CD4-positive, alpha-beta T cell (primary cell): Measurements from ENCODE around the gene SPIB. TPM values are rescaled to one million over a fixed set of nuclear protein-coding genes. Genes with fewer than 3 reads are reported as not detected.

ENCODE experiments used
- ATAC-seq: fragments of 200-7000 bp; cut with Tn5 transposase; one replicate; pipeline ENCODE4 v1.10.0; 2022; ENCODE audit warnings: mild to moderate bottlenecking; ENCODE audit not compliant: poor library complexity
- CTCF ChIA-PET: fragments of 350-600 bp; sonication (Branson Sonifier 250); formaldehyde crosslinking; loops from one replicate; lab custom pipeline; 2021; ENCODE audit warnings: antibody characterized with exemption, inconsistent platforms; lab: Charles Lee
- POLR2A ChIA-PET: fragments of 350-600 bp; sonication (Branson Sonifier 250); formaldehyde crosslinking; loops from one replicate; lab custom pipeline; 2021; ENCODE audit warnings: antibody characterized with exemption, inconsistent platforms; lab: Charles Lee
- DNase-seq, 14 experiments: peaks; one replicate each; pipeline ENCODE4 v3.0.0-alpha.2; 2013 to 2020; ENCODE audit warnings: mixed read lengths in 2 of 14
- H3K27ac ChIP-seq, 2 donors: one replicate each; pipeline versions ENCODE4 v1.5.1 to v1.7.0; 2013; ENCODE audit warnings: low read length in 2 of 2, low read depth in 1 of 2, mild to moderate bottlenecking in 1 of 2
- H3K27me3 ChIP-seq, 2 experiments: 1 replicate in 1 of 2; 2 replicates in 1 of 2; pipeline versions ENCODE4 v1.6.1 to v1.7.0; 2013; ENCODE audit warnings: low read length in 2 of 2, control low read depth in 1 of 2, mild to moderate bottlenecking in 1 of 2, moderate library complexity in 1 of 2; ENCODE audit not compliant: insufficient read depth in 2 of 2, control insufficient read depth in 1 of 2
- H3K36me3 ChIP-seq: one replicate; pipeline ENCODE4 v1.6.1; 2013; ENCODE audit warnings: low read length, control low read depth; ENCODE audit not compliant: insufficient read depth
- H3K4me1 ChIP-seq: one replicate; pipeline ENCODE4 v1.6.1; 2013; ENCODE audit warnings: low read length, control low read depth; ENCODE audit not compliant: insufficient read depth
- H3K4me3 ChIP-seq: one replicate; pipeline ENCODE4 v1.5.1; 2013; ENCODE audit warnings: mild to moderate bottlenecking, low read length, moderate library complexity
- H3K9me3 ChIP-seq, 2 experiments: 1 replicate in 1 of 2; 2 replicates in 1 of 2; pipeline versions ENCODE4 v1.6.1 to v1.7.0; 2013; ENCODE audit warnings: low read length in 2 of 2, mild to moderate bottlenecking in 2 of 2, control low read depth in 1 of 2, moderate library complexity in 1 of 2; ENCODE audit not compliant: control insufficient read depth in 1 of 2, insufficient read depth in 1 of 2
- H3K27ac Mint-ChIP-seq: one replicate; pipeline ENCODE4 v1.8.0; 2020; ENCODE audit warnings: mixed read lengths
- H3K27me3 Mint-ChIP-seq: one replicate; pipeline ENCODE4 v1.8.0; 2021; ENCODE audit warnings: mixed read lengths
- H3K36me3 Mint-ChIP-seq: one replicate; pipeline ENCODE4 v1.8.0; 2021; ENCODE audit warnings: low read depth, mixed read lengths
- H3K4me1 Mint-ChIP-seq: one replicate; pipeline ENCODE4 v1.8.0; 2021; ENCODE audit warnings: low read depth, mixed read lengths
- H3K4me3 Mint-ChIP-seq: one replicate; pipeline ENCODE4 v1.8.0; 2020; ENCODE audit warnings: mild to moderate bottlenecking, mixed read lengths
- H3K9me3 Mint-ChIP-seq: one replicate; pipeline ENCODE4 v1.8.0; 2020; ENCODE audit warnings: mixed read lengths
- intact Hi-C, 2 experiments: fragments of 100-400 bp; cut with DNase I in 1 of 2; cut with micrococcal nuclease in 1 of 2; formaldehyde crosslinking; loops; one replicate each; pipeline versions ENCODE4 v1.15.1 to v1.9.0; 2023 to 2025; cut with DNase I, micrococcal nuclease
- total RNA-seq, 174 experiments: library from RNA in 2 of 174; stranded (reverse) in 2 of 174; gene quantifications; one replicate each; pipeline ENCODE4 v1.2.3 and lab custom pipeline; 2021 to 2026
- TF ChIP-seq, protein P1 (sequence below): fragments of 200-600 bp; IDR thresholded peaks from one replicate; pipeline ENCODE4 v1.8.0; 2022; ENCODE audit warnings: antibody characterized with exemption, mild to moderate bottlenecking

Gene SPIB
- total RNA-seq, 2 experiments from 2014 or later: 0.42 to 0.52 TPM

DNA sequence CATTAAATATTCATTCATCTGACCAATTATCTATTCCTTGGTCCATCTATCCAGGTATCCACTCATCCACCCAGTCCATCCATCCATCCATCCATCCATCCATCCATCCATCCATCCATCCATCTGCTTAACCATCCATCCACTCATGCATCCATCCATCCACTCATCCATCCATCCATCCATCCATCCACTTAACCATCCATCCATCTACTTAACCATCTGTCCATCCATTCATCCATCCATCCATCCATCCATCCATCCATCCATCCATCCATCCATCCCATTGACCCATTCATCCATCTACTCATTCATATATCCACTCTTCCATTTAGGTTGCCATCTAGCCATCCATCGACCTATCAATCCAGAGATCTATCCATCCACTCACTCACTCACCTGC lies 25.3 kb downstream of the SPIB start:
- H3K36me3 ChIP-seq: no peaks in the 10 kb centered on the region
- H3K4me1 Mint-ChIP-seq: no peaks in the 10 kb centered on the region
- H3K9me3 Mint-ChIP-seq: no peaks in the 10 kb centered on the region
- TF ChIP-seq, protein P1, sequence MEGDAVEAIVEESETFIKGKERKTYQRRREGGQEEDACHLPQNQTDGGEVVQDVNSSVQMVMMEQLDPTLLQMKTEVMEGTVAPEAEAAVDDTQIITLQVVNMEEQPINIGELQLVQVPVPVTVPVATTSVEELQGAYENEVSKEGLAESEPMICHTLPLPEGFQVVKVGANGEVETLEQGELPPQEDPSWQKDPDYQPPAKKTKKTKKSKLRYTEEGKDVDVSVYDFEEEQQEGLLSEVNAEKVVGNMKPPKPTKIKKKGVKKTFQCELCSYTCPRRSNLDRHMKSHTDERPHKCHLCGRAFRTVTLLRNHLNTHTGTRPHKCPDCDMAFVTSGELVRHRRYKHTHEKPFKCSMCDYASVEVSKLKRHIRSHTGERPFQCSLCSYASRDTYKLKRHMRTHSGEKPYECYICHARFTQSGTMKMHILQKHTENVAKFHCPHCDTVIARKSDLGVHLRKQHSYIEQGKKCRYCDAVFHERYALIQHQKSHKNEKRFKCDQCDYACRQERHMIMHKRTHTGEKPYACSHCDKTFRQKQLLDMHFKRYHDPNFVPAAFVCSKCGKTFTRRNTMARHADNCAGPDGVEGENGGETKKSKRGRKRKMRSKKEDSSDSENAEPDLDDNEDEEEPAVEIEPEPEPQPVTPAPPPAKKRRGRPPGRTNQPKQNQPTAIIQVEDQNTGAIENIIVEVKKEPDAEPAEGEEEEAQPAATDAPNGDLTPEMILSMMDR: no peak
- peaks cover 0 to 5% of the 10 kb centered on the region in 2 experiments for H3K9me3 ChIP-seq
- no peaks in the 10 kb centered on the region for H3K4me1 ChIP-seq
- intact Hi-C loops: no loop called here
- no peak overlapping the region for H3K4me3 Mint-ChIP-seq
- H3K27ac ChIP-seq: no peak overlapping the region
- H3K27me3 ChIP-seq: no peaks in the 10 kb centered on the region
- H3K36me3 Mint-ChIP-seq: no peaks in the 10 kb centered on the region
- H3K27me3 Mint-ChIP-seq: peaks cover 4% of the 10 kb centered on the region
- ChIA-PET POLR2A (no interaction called here), CTCF (no interaction called here)
- no peak for ATAC-seq
- DNase-seq: no peak
- H3K4me3 ChIP-seq: no peak overlapping the region
- no peak overlapping the region for H3K27ac Mint-ChIP-seq

DNA sequence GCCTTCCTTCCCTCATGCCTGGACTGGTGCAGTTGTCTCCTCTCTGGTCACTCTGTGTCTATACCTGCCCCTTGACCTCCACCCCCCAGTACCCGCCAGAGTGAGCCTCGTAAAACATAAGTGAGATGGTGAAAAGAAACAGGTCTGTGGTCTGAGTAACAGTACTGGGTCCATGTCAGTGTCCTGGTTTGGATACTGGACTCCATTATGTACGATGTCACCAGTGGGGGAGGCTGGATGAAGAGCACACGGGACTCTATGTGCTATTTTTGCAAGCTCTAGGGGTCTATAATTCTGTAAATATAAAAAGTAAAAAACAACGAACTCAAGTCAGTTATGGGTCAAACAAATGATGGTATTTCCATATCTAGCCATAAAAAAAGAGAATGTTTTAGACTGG lies 28.3 kb downstream of the SPIB start:
- Histone ChIP-seq H3K27ac (no peak overlapping the region), H3K4me3 (no peak overlapping the region), H3K9me3 (peaks cover 0 to 5% of the 10 kb centered on the region in 2 experiments), H3K4me1 (no peaks in the 10 kb centered on the region), H3K36me3 (no peaks in the 10 kb centered on the region), H3K27me3 (no peaks in the 10 kb centered on the region)
- H3K27ac Mint-ChIP-seq: no peak overlapping the region
- no peaks in the 10 kb centered on the region for H3K36me3 Mint-ChIP-seq
- H3K27me3 Mint-ChIP-seq: peaks cover 6% of the 10 kb centered on the region
- no peaks in the 10 kb centered on the region for H3K9me3 Mint-ChIP-seq
- no peaks in the 10 kb centered on the region for H3K4me1 Mint-ChIP-seq
- CTCF ChIA-PET: no interaction called here
- H3K4me3 Mint-ChIP-seq: no peak overlapping the region
- intact Hi-C loops: no loop called here
- POLR2A ChIA-PET: no interaction called here
- DNase-seq (no peak), ATAC-seq (no peak)
- TF ChIP-seq, protein P1: no peak

DNA sequence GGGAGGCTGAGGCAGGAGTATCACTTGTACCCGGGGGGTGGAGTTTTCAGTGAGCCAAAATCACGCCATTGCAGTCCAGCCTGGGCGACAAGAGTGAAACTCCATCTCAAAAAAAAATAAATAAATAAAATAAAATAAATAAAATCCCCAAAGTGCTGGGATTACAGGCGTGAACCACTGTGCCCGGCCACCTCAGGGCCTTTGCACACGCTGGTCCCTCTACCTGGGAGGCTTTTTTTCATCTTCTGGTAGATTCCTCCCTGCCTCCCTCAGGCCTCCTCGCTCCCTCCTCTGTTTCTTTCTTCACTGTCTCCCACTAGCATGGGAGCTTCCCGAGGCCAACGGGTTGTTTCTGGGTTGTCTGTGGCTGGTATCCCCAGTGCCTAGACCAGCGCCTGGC lies 29.0 kb downstream of the SPIB start:
- CTCF ChIA-PET: no interaction called here
- H3K9me3 Mint-ChIP-seq: no peaks in the 10 kb centered on the region

More for the DNA sequence above, 29.0 kb downstream of the SPIB start:
- H3K27ac ChIP-seq: no peak overlapping the region
- Mint-ChIP-seq H3K27me3 (peaks cover 9% of the 10 kb centered on the region), H3K36me3 (no peaks in the 10 kb centered on the region), H3K27ac (no peak overlapping the region), H3K4me1 (no peaks in the 10 kb centered on the region), H3K4me3 (no peak overlapping the region)
- H3K9me3 ChIP-seq: peaks cover 0 to 5% of the 10 kb centered on the region in 2 experiments
- DNase-seq (no peak), ATAC-seq (no peak)
- TF ChIP-seq, protein P1: no peak
- POLR2A ChIA-PET: no interaction called here
- intact Hi-C loops: no loop called here
- H3K36me3 ChIP-seq: no peaks in the 10 kb centered on the region
- H3K27me3 ChIP-seq: no peaks in the 10 kb centered on the region
- H3K4me3 ChIP-seq: no peak overlapping the region
- H3K4me1 ChIP-seq: no peaks in the 10 kb centered on the region
